Left hindlimb (tissue), 1 donor: ENCODE data around the gene MRPS16.

Experiments
- DNase-seq: peaks from one replicate; pipeline ENCODE4 v3.0.0-alpha.2; 2018

The MRPS16 gene

DNA sequence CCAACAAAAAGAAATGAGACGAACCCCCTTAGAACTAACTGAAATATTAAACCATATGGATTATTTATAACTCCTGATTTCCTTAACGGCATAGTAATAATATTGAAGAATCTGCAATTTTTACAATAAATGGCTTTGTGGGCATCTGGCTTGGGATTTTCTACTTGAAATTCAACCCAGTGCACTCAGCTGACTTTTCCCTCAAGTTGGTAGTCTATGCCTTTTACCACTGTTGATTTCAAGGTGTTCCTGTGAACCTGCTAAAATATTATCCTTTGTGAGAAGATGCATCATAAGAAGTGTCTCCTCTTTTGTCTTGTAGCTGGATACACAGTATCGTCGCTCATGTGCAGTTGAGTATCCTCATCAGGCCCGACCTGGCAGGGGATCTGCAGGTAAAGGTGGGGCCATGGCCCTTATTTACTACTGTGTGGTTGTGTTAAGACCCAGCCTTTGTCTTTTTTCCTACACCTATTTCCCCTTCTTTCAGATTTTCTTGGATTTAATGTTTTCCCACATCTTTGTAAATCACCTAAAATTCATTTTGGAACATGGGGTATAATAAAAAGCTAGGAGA is 13.4 kb downstream of the MRPS16 start:
- no peak for DNase-seq

DNA sequence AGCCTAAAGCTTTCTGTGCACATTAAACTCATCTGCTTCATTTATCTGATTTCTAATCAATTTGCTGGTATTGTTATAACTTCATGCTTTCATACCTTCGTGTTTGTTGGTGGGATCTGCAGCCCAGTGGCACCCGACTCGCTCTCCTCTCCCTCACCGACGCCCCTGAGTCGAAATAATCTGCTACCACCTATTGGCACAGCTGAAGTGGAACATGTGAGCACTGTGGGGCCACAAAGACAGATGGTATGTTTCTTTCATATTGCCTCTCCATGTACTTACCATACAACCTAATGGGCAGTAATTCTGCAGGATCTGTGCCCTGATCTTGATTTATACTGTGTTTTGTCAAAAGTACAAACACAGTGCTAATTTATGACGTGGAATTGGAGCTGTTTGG is 17.7 kb downstream of the MRPS16 start:
- DNase-seq = no peak

DNA sequence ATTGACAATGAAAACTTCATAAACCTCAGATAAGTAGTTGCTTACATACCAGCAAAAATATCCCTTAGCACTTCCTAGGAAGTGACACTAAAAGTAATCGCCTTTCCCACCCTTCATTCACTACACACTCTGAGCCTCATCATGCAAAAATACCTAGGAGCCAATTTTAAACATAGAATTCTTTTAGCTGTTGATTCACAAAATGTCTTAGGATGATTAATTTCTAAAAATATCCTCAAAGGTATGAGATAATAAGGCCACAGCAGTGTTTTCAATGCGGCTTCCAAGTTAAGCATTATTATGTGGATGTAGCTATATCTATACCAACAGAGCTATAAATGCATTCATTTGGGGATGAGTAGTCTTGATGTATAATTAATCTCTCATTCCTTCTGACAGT is 18.6 kb downstream of the MRPS16 start:
- DNase-seq = no peak

DNA sequence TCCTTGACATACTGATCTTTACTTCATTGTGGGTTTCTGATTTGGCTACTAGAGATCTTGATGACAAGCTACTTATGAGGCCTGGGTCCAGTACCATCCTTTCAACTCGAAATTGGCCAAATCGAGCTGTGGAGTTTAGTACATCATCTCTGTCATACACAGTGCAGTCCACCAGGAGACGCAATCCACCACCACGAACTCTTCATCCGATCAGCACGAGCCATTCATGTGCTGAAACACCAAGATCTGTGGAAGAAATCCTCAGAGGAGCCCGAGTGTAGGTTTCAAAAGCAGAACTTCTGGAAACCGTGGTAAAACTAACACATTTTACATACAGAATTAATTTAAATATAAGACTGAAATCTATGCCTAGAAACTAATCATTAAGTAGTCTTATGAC is 19.6 kb downstream of the MRPS16 start:
- DNase-seq = no peak

DNA sequence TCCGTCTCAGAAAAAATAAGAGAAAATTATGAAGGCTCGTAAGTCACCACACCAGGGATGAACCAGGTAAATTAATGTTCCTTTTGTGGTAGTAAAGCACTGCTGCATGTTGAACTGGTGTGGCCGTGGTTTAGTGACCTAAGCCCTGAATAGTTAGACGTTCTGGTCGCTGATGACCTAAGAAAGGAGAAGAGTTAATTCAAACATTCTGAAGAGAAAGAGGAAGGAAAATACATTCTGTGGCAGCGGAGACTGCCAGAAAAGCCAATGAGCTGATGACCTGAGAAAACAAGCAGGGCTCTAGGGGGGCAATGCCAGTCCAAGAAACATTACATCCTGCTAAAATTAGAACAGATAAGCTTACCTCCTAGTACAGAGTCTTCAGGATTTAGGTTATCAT is 22.9 kb downstream of the MRPS16 start:
- DNase-seq = no peak

DNA sequence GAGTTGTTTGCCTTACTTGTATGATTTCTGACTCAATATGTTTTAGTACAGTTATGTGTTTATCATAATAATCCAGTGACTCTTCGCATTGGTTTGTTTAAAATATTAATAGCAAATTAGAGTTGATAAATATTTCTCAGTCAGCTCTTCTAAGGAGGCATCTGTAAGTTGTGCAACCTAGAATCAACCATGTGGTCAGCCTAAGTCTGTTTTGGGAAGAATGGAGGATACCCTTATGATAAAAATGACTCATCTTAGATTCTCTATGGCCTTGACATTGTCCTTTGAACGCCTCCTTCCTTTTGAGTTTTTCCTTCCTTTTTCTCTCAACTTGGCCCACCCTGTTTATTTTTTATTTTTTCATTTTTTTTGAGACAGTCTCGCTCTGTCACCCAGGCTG is 24.2 kb downstream of the MRPS16 start:
- DNase-seq = no peak

DNA sequence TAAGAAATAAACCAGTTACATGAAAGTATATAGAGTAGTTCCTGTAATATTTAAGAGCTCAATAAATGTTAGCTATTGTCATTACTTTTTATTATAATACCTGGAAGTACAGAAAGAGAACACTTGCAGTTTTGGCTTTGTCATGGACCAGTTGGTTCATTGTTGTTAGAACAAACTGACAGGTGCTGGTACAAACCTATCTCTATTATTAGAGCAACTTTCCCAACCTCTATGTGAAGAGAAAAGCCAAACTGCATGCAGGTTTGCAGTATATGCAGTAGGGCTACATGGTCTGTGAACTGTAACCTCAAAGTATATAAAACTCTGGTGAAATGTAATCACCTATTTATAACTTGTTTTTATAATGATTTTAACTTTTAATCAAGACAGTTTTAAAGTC is 25.8 kb downstream of the MRPS16 start:
- DNase-seq = no peak

DNA sequence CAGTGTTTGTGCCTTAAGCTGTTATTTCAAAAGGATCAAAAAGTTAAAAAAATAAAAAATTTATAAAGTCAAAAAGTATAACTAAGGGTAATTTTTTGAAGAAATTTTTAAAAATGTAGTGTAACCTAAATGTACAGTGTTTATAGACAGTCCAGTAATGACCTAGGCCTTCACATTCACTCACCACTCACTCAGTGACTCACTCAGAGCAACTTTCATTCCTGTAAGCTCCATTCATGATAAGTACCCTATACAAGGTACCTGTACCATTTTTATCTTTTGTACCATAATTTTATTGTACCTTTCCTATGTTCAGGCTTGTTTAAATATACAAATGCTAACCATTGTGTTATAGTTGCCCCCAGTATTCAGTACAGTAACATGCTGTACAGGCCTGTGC is 26.9 kb downstream of the MRPS16 start:
- DNase-seq = no peak

DNA sequence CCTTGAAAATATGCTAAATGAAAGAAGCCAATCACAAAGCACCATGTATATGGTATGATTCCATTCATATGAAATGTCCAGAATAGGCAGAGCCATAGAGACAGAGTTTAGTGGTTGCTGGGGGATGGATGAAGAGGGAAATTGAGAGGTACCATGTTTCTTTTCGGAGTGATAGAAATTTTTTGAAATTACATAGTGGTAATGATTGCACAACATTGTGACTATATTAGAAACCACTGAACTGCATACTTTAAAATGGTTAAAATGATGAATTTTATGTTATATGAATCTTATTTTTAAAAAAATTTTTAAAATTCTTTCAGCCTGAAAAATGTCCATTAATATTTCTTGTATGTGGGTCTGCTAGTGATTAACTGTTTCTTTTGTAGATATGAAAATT is 31.5 kb downstream of the MRPS16 start:
- DNase-seq = no peak

DNA sequence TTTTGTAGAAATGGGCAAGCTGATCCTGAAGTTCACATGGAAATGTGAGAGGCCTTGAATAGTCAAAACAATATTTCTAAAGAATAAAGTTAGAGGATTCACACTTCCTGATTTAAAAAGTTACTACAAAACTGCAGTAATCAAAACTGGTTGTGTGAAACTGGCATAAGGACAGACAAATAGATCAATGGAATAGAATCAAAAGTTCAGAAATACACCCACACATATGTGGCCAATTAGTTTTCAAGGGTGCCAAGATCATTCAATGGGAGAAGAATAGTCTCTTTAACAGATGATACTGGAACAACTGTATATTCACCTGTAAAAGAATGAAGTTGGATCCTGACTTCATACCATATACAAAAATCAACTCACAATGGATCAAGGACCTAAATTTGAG is 33.1 kb downstream of the MRPS16 start:
- no peak for DNase-seq

DNA sequence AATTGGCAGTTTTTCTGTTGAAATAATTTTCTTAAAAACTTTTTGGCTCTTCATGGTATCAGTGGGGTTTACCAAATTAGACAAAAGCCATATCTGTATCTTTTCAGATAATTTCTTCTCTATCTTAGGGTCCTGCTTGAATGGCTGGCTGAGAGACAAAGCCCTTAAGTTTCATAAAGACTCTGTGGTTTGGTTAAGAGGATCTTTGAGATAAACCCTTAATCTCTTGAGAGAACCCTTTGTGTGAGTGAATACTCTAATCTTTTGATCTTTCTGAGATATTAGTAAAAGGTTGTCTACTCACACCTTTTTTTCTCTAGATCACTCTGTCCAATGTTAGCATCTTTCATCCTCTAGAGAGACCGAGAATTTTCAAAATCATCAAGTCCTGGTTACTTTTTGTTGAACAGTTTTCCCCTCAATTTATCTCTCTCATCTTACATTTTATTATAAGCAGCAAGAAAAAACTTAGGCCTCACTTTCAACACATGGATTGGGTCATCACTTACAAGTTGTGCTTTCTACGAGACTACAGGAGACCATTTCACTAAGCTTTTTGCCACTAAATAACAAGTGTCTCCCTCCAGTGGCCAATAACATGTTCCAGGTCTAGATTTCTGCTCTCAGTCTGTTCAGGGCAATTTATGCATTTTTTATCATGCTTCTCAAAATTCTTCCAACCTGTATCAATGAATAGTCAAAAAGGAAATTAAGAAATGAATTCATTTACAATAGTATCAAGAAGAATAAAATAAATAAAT is 33.8 kb downstream of the MRPS16 start:
- no peak for DNase-seq

DNA sequence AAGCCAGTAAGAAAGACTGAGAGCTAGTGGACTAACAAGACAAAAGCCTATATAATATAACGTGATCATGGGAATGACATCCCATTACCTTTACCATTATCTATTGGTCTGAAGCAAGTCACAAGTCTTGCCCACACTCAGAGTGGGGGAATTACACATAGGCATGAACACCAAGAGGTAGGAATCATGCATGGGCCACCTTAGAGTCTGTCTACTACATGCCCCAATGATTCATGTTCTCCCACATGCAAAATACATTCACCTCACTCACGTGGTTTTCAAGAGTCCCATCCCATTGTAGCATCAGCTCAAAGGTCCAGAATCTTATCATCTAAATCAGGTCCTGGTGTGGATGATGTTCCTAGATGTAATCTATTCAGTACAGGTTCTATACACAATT is 34.8 kb downstream of the MRPS16 start:
- no peak for DNase-seq

DNA sequence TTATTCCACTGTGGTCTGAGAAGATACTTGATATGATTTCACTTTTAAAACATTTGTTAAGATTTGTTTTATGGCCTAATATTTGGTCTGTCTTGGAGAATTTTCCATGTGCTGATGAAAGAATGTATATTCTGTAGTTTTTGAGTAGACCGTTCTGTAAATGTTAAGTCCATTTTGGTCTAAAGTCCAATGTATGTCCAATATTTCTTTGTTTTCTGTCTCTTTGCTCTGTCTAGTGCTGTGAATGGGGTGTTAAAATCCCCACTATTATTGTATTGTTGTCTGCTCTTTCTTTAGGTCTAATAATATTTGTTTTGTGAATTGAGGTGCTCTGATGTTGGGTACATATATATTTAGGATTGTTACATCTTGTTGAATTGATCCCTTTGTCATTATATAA is 36.7 kb downstream of the MRPS16 start:
- DNase-seq = no peak

DNA sequence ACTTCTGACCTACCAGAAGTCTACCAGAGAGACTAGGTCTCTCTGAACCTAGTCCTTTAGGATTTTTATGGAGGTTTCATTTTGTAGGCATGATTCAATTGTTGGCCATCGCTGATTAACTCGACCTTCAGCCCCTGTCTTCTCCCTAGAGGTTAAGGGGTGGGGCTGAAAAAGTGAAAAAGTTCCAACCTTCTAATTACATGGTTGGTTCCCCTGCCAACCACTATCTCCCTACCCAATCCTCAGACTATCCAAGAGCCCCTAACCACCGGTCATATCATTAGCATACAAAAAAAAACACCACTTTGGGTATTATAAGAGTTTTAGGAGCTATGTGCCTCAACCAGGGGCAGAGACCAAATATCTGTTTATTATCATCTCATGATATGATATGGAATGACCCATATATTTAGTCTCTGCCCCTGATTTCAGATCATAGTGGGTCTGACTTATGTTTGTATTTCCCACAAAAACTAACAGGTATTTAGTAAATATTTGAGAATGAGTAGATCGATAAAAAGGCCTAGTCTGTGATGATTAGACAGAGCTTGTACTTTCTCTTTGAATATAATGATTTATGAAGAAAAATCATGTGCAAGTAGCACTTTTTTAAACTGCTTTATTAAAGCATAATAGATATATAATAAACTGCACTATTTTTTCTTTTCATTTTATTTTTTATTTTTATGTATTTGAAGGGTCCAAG is 41.2 kb downstream of the MRPS16 start:
- no peak for DNase-seq

DNA sequence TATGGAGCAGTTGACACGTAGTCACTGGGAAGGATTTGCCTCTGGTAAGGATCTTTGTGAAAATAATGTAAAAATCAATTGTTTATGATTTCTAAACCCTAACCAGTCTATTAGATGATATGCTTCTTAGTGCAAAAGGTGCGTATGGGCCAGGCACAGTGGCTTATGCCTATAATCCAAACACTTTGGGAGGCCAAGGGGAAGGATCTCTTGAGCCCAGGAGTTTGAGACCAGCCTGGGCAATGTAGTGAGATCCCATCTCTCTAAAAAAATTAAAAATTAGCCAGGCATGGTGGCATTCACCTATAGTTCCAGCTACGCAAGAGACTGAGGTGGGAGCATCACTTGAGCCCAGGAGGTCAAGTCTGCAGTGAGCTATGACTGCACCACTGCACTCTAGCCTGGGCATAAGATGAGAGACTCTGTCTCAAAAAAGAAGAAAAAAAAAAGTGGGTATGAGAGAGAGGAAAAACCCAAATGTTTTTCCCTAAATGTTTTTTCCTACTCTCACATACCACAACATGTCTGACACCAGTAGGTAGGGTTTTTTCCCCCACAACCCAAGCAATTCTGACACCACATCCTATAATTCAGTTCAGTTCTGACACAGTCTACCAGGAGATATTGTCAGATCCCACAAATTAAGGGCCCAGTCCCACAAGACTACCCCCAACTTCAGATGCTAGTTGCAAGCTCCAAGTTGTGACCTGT is 41.9 kb downstream of the MRPS16 start:
- no peak for DNase-seq

DNA sequence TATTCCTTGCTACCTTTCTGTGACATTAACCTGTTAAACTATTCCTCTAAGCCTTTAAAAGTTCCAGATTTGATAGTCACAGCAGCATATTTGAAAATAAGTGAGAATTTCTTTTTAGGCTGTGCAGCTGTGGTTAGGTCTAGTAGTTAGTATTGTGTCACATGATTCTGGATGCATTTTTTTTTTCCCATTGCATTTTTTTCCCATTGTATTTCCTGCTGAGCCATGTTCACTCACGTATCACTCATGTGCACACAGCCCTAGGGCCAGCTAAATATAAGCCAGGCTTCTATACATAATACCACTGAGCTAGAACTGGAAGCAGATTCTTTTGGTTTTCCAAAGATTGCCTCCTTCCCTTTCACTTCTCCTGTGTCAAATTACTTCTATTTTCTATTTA is 42.7 kb downstream of the MRPS16 start:
- DNase-seq = no peak

DNA sequence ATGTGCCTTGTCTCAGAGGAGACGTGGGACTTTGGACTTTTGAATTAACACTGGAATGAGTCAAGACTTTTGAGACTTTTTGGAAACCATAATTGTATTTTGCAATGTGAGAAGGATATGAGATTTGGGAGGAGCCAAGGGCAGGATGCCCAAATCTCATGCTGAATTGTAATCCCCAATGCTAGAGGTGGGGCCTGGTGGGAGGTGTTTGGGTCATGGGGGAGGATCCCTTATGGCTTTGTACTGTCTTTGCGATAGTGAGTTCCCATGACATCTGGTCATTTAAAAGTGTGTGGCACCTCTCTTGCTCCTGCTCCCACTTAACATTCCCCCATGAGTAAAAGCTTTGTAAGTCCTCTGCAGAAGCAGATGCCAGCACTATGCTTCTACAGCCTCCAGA is 44.6 kb downstream of the MRPS16 start:
- no peak for DNase-seq

DNA sequence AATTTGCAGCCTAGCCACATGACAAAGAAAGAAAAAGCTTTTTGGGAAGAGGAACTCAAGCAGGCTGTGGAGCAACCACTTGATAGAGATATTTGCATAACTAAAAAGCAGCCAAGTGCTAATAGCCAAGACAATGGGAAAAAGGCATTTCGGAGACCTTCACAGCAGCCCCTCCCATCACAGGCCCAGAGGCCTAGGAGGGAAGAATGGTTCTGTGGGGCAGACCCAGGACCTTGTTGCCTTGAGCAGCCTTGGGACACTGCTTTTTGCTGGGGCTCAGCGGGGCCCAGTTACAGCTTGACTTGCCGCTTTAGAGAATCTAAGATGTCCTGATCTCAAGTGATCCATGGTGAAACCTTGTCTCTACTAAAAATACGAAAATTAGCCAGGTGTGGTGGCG is 46.1 kb downstream of the MRPS16 start:
- DNase-seq = no peak

DNA sequence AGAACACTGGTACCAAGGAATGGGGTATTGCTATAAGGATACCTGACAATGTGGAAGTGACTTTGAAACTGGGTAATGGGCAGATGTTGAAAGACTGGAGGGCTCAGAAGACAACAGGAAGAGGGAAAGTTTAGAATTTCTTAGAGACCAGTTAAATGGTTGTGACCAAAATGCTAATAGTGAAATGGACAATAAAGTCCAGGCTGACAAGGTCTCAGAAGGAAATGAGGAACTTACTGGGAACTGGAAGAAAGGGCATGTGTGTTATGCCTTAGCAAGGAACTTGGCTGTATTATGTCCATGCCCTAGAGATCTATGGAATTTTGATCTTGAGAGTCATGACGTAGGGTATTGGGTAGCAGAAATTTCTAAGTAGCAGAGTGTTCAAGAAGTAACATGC is 46.6 kb downstream of the MRPS16 start:
- no peak for DNase-seq

DNA sequence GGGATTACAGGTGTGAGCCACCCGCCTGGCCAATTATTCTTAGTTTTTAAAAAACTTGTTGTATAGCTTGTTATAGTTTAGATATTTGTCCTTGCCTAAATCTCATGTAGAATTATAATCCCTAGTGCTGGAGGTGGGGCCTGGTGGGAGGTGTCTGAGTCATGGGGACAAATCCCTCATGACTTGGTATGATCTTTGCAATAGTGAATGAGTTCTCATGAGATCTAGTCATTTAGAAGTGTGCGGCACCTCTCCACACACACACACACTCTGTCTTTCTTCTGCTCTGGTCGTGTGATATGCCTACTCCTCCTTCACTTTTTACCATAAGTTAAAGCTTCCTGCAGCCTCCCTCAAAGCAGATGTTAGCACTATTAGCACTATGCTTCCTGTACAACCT is 47.4 kb downstream of the MRPS16 start:
- no peak for DNase-seq
